OCI-LY7 (cell line): ENCODE data around the gene NFYC. TPM values are rescaled to one million over a fixed set of nuclear protein-coding genes. Genes with fewer than 3 reads are reported as not detected.

Source experiments
- BruUV-seq: library from RNA; stranded (reverse); fragments of 400-500 nt; replicated peaks from 2 replicates; lab custom pipeline; 2021; lab: Mats Ljungman, UMichigan
- CTCF ChIA-PET: fragments of 300-600 bp; sonication (Branson Sonifier 250); formaldehyde crosslinking; loops from one replicate; lab custom pipeline; 2022; ENCODE audit warnings: antibody characterized with exemption; ENCODE audit not compliant: unreplicated experiment; lab: Charles Lee
- POLR2A ChIA-PET: fragments of 300-600 bp; sonication (Branson Sonifier 250); formaldehyde crosslinking; loops from one replicate; lab custom pipeline; 2022; ENCODE audit warnings: antibody characterized with exemption; lab: Charles Lee
- DNase-seq: peaks from one replicate; pipeline ENCODE4 v3.0.0-alpha.2; 2015; ENCODE audit warnings: low spot score
- H2AFZ ChIP-seq: fragments of 200-600 bp; sonication (generic), shearing (Covaris generic); 2 replicates; pipeline ENCODE4 v1.6.1; 2014; ENCODE audit warnings: mild to moderate bottlenecking, antibody characterized with exemption, low read length, moderate library complexity
- H3K27ac ChIP-seq: fragments of 200-600 bp; sonication (generic); 2 replicates; pipeline ENCODE4 v1.5.1; 2014; ENCODE audit warnings: mixed run types, low read depth, mild to moderate bottlenecking, moderate library complexity, low read length, inconsistent platforms; ENCODE audit not compliant: poor library complexity, severe bottlenecking
- H3K36me3 ChIP-seq: fragments of 200-600 bp; sonication (generic); 2 replicates; pipeline ENCODE4 v1.6.1; 2014; ENCODE audit warnings: mild to moderate bottlenecking, antibody characterized with exemption, low read length, moderate library complexity, mixed read lengths; ENCODE audit not compliant: insufficient read depth
- H3K4me1 ChIP-seq: fragments of 200-600 bp; sonication (generic); 2 replicates; pipeline ENCODE4 v1.5.1; 2014; ENCODE audit warnings: mild to moderate bottlenecking, low read length; ENCODE audit not compliant: insufficient read depth, poor library complexity, severe bottlenecking
- H3K4me2 ChIP-seq: fragments of 200-600 bp; sonication (generic); 2 replicates; pipeline ENCODE4 v1.6.1; 2014; ENCODE audit warnings: mild to moderate bottlenecking, low read length
- H3K4me3 ChIP-seq: fragments of 200-600 bp; sonication (generic); 2 replicates; pipeline ENCODE4 v1.5.1; 2014; ENCODE audit warnings: mild to moderate bottlenecking, low read depth, low read length; ENCODE audit not compliant: poor library complexity, severe bottlenecking
- H3K79me2 ChIP-seq: fragments of 200-600 bp; sonication (generic); 2 replicates; pipeline ENCODE4 v1.6.1; 2016; ENCODE audit warnings: low read depth, mild to moderate bottlenecking, low read length, moderate library complexity, mixed read lengths; ENCODE audit not compliant: insufficient read depth
- H3K9me2 ChIP-seq: fragments of 200-600 bp; sonication (generic); 2 replicates; pipeline ENCODE4 v1.6.1; 2016; ENCODE audit warnings: mild to moderate bottlenecking, low read length, mixed read lengths; ENCODE audit not compliant: insufficient read depth
- H3K9me3 ChIP-seq: fragments of 200-600 bp; sonication (generic); 2 replicates; pipeline ENCODE4 v1.6.1; 2014; ENCODE audit warnings: mild to moderate bottlenecking, mixed run types, low read length, mixed read lengths
- H4K20me1 ChIP-seq: fragments of 200-600 bp; sonication (generic); 2 replicates; pipeline ENCODE4 v1.6.1; 2014; ENCODE audit warnings: mild to moderate bottlenecking, antibody characterized with exemption, low read length, moderate library complexity, mixed read lengths; ENCODE audit not compliant: insufficient read depth
- CTCF ChIP-seq: fragments of 200-600 bp; sonication (generic); conservative IDR thresholded peaks from 2 replicates; pipeline ENCODE4 v1.5.1; 2014; ENCODE audit warnings: mild to moderate bottlenecking, antibody characterized with exemption, low read length, moderate library complexity, mixed read lengths
- EZH2phosphoT487 ChIP-seq: fragments of 200-600 bp; sonication (generic); IDR thresholded peaks from 2 replicates; pipeline ENCODE4 v1.6.1; 2018; ENCODE audit warnings: low read depth, borderline replicate concordance, mild to moderate bottlenecking, mixed run types, antibody characterized with exemption, low read length, moderate library complexity, mixed read lengths
- intact Hi-C: fragments of 100-400 bp; cut with micrococcal nuclease; formaldehyde crosslinking; loops from one replicate; pipeline ENCODE4 v1.10.0; 2022; ENCODE audit not compliant: unreplicated experiment
- total RNA-seq, 2 experiments: library from RNA; depleted of rRNA in 1 of 2; stranded (reverse); fragments of >200 nt in 1 of 2; shearing (Covaris generic) in 1 of 2; gene quantifications; 2 replicates each; pipeline ENCODE4 v1.2.3, GENCODE V29; 2014 to 2022

NFYC gene
- total RNA-seq, 2 experiments from 2014 or later, result 39.1 to 71.0 TPM

DNA sequence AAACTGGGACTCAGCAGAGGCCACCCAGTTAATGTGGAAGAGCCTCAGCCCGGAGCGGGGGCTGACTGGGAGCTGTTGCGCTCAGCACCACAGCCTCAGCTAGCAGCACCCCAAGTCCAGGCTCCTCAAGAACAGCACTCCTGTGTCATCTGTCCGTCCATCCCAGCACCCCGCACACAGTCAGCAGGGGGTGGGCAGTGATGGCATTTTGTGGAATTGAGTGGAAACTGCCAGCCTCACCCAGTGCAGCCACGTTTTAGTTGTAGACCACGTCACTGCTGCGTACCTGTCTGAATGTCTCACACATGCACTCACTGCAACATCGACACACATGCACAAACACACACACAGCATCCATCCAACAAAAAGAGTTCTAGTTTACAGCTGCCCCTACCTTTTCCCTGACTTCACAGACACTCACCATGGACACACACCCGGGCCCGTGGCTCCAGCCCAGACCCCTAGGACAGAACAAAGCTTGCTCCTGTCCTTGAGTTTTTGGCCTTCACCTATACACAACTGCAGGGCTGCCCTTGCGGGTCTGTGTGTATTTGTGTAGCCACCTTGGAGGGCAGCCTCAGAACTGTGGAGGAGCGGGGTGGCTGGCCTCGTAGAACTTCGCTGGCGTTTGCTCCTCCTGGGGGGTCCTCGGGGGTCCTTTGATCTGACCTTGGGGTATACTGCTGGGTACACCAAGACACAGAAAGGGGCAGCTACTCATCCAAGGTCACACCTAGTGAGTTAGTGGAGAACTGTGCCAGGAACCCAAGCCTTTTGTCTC is 97.2 kb downstream of the NFYC start:
- H3K9me2 ChIP-seq, result no peaks in the 10 kb centered on the region
- no peak overlapping the region for H3K4me2 ChIP-seq
- no peaks in the 10 kb centered on the region for H3K4me1 ChIP-seq
- no peak for DNase-seq
- TF ChIP-seq CTCF (no peak), EZH2phosphoT487 (no peak)
- no TSS peak for BruUV-seq
- H3K4me3 ChIP-seq, result no peak overlapping the region
- H3K36me3 ChIP-seq, result no peaks in the 10 kb centered on the region
- no peaks in the 10 kb centered on the region for H3K79me2 ChIP-seq
- H3K9me3 ChIP-seq, result no peaks in the 10 kb centered on the region
- POLR2A ChIA-PET, result no interaction called here
- intact Hi-C loops, result no loop called here
- no peak overlapping the region for H2AFZ ChIP-seq
- CTCF ChIA-PET, result no interaction called here
- H4K20me1 ChIP-seq, result no peaks in the 10 kb centered on the region
- no peak overlapping the region for H3K27ac ChIP-seq

GRCh38 chr1:40789342-40789598 is 97.8 kb downstream of the NFYC start:
- ChIA-PET CTCF (no interaction called here), POLR2A (no interaction called here)
- Histone ChIP-seq H3K4me1 (no peaks in the 10 kb centered on the region), H2AFZ (no peak overlapping the region), H3K9me2 (no peaks in the 10 kb centered on the region), H4K20me1 (no peaks in the 10 kb centered on the region), H3K4me3 (no peak overlapping the region), H3K9me3 (no peaks in the 10 kb centered on the region), H3K36me3 (no peaks in the 10 kb centered on the region), H3K4me2 (no peak overlapping the region), H3K27ac (no peak overlapping the region), H3K79me2 (no peaks in the 10 kb centered on the region)
- intact Hi-C loops, result no loop called here
- no peak for TF ChIP-seq CTCF
- TF ChIP-seq EZH2phosphoT487, result no peak
- no TSS peak for BruUV-seq
- no peak for DNase-seq

DNA sequence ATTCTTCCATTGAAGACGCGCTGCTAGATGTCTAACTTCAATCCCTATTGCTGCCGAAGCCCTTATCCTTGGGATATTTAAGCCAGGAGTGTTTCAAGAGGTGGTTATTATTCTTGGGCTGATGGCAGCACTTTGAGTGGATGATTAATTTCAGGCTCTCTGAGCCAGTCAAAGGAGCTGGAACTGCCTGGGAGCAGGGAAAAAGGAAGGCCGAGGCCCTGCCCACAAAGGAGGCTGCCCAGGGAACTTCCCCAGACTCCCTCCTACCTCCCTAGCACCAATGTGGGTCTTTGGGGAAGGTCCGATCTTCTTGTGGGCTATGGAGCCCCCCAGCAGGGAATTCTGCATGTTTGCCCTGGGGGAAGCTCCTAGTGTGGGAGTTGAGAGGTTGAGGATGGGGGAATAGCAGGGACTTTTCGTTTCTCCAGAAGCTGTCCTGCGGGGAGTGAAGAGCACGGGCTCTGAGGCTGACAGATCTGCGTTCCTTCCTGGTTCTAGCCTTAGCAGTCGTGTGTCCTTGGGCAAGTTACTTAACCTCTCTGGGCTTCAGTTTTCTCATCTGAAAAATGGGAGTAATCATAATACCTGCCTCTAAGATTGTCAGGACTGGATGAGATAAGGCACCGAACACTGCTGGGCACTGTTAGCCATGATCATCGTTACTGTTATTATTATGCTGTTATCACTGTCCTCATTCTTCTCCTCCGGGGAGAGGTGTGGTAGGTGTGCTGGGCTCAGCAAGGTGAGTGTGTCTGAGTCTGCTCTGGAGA is 98.3 kb downstream of the NFYC start:
- TF ChIP-seq CTCF (no peak), EZH2phosphoT487 (no peak)
- Histone ChIP-seq H3K36me3 (no peaks in the 10 kb centered on the region), H3K4me1 (peaks cover under 1% of the 10 kb centered on the region), H2AFZ (no peak overlapping the region), H4K20me1 (no peaks in the 10 kb centered on the region), H3K4me2 (no peak overlapping the region), H3K27ac (no peak overlapping the region), H3K4me3 (no peak overlapping the region), H3K79me2 (no peaks in the 10 kb centered on the region), H3K9me2 (no peaks in the 10 kb centered on the region), H3K9me3 (no peaks in the 10 kb centered on the region)
- intact Hi-C loops, result no loop called here
- CTCF ChIA-PET, result interaction anchor here (1.4 kb wide), 1 partner anchor 15 kb away, joined by 4 read pairs; no protein-coding TSS in a partner anchor
- BruUV-seq, result no TSS peak
- POLR2A ChIA-PET, result interaction anchor here (0.7 kb wide), 1 partner anchor 13 kb away, joined by 3 read pairs; no protein-coding TSS in a partner anchor
- no peak for DNase-seq
